ACC112 (cell line): ENCODE results near the gene STRBP.
"Not testable (repeated sequence)": the region's sequence is repeated elsewhere in the genome, so short reads cannot be mapped to it uniquely, and the experiment has no call there.

Experiments used
- H2AFZ ChIP-seq: fragments of 200-600 bp; sonication (generic); one replicate; pipeline ENCODE4 v1.6.0; 2017; ENCODE audit warnings: antibody characterized with exemption, low read length; ENCODE audit not compliant: unreplicated experiment
- H3K27ac ChIP-seq: fragments of 200-600 bp; sonication (generic); 2 replicates; pipeline ENCODE4 v1.5.1; 2014; ENCODE audit warnings: low read depth, mild to moderate bottlenecking, antibody characterized with exemption, low read length, moderate library complexity
- H3K27me3 ChIP-seq: fragments of 200-600 bp; sonication (generic); 2 replicates; pipeline ENCODE4 v1.6.1; 2014; ENCODE audit warnings: mild to moderate bottlenecking, antibody characterized with exemption, low read length, moderate library complexity, mixed read lengths; ENCODE audit not compliant: insufficient read depth
- H3K36me3 ChIP-seq: fragments of 200-600 bp; sonication (generic); 2 replicates; pipeline ENCODE4 v1.6.1; 2016; ENCODE audit warnings: mild to moderate bottlenecking, antibody characterized with exemption, low read length, moderate library complexity, mixed read lengths; ENCODE audit not compliant: insufficient read depth
- H3K4me1 ChIP-seq: fragments of 200-600 bp; sonication (generic); one replicate; pipeline ENCODE4 v1.6.1; 2016; ENCODE audit warnings: low read length, mixed read lengths; ENCODE audit not compliant: insufficient read depth, unreplicated experiment, control insufficient read depth
- H3K4me3 ChIP-seq: fragments of 200-600 bp; sonication (generic); 2 replicates; pipeline ENCODE4 v1.5.1; 2014; ENCODE audit warnings: mild to moderate bottlenecking, low read depth, low read length
- H3K79me2 ChIP-seq: fragments of 200-600 bp; sonication (generic); one replicate; pipeline ENCODE4 v1.6.0; 2016; ENCODE audit warnings: low read length; ENCODE audit not compliant: control insufficient read depth, unreplicated experiment, insufficient read depth

Gene STRBP

GRCh38 chr9:123302348-123303214 lies 34.2 kb upstream of the STRBP start:
- Histone ChIP-seq H3K27me3 (peaks cover 13% of the 10 kb centered on the region), H3K36me3 (no peaks in the 10 kb centered on the region), H3K4me3 (no peak overlapping the region), H3K4me1 (no peaks in the 10 kb centered on the region), H3K27ac (no peak overlapping the region), H3K79me2 (no peaks in the 10 kb centered on the region), H2AFZ (no peak overlapping the region)

GRCh38 chr9:123301936-123302335 lies 33.5 kb upstream of the STRBP start:
- not testable (repeated sequence) for H3K27ac ChIP-seq, H3K4me3 ChIP-seq, H2AFZ ChIP-seq, H3K4me1 ChIP-seq, H3K36me3 ChIP-seq, H3K79me2 ChIP-seq
- peaks cover 13% of the 10 kb centered on the region for H3K27me3 ChIP-seq

DNA sequence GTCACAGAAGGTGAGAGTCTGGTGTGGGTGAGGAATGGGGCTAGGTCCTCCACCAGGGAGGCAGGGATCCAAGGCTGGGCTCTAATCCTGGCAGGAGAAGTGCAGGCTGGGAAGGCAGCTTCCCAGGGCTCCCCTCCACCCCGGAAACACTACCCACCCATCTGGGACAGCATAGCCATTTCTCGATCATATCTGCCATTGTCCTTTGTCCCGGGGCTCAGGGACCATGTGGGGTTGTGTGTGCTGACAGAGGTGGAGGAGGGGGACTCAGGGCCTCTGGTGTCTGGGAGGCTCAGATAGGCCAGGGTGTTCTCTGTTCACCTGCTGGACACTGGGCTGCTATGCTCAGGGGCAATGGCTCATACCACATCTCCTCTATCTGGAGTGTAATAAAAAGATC lies 32.2 kb upstream of the STRBP start:
- H3K79me2 ChIP-seq: no peaks in the 10 kb centered on the region
- H3K27ac ChIP-seq: no peak overlapping the region
- H3K4me1 ChIP-seq: no peaks in the 10 kb centered on the region
- H3K4me3 ChIP-seq: no peak overlapping the region
- H3K27me3 ChIP-seq: peaks cover 13% of the 10 kb centered on the region
- H3K36me3 ChIP-seq: no peaks in the 10 kb centered on the region
- no peak overlapping the region for H2AFZ ChIP-seq

DNA sequence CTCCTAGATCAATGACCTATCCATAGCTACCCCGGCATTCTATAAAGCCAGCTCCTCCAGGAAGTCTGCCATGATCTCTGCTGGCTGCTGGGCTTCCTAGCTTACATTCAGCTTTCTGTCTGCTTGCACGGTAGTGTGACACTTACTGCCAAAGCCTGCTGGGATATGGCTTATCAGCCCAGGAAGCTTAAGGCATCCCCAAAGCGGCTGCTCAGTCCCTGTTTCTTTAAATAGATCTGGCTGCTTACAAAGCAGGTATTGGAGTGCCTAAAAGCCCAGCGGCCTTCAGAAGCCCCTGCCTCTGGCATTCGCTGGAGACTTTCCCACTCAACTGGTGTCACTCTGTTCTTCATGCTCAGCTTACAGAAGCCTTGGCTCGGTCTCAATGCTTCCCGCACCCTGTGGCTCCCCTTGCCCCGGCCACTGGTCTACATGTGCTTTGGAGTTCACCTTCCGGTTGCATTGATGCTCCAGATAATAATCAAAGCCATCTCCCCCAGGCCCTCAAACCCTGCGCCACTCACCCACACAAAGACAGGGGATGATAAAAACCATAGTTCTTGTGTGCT lies 31.3 kb upstream of the STRBP start:
- H2AFZ ChIP-seq: no peak overlapping the region

DNA sequence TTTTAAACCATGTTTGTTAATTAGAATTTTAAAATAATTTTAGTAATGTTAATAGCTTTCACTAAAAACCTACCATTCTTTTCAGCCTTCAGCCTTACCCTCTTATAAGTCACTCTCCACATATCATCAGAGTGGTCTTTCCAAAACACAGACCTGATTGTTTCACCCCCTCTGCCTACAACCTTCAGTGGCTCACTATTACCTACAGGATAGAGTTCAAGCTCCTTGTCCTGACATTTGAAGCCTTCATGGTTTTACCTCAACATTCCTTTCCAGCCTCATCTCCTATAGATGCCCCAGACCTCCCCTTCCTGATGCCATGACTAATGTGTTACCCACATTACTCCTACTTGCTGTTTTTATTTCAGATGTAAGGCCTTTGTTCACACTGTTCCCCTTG lies 27.8 kb upstream of the STRBP start:
- H3K27ac ChIP-seq: no peak overlapping the region

More for the DNA sequence above, 31.3 kb upstream of the STRBP start:
- no peaks in the 10 kb centered on the region for H3K4me1 ChIP-seq
- H3K4me3 ChIP-seq: no peak overlapping the region
- H3K27ac ChIP-seq: no peak overlapping the region
- no peaks in the 10 kb centered on the region for H3K36me3 ChIP-seq
- peaks cover 13% of the 10 kb centered on the region for H3K27me3 ChIP-seq
- H3K79me2 ChIP-seq: no peaks in the 10 kb centered on the region

GRCh38 chr9:123291736-123292135 lies 23.4 kb upstream of the STRBP start:
- Histone ChIP-seq H3K27ac (no peak overlapping the region), H3K4me3 (no peak overlapping the region), H3K27me3 (peaks cover 30% of the 10 kb centered on the region), H2AFZ (no peak overlapping the region), H3K36me3 (no peaks in the 10 kb centered on the region), H3K79me2 (no peaks in the 10 kb centered on the region), H3K4me1 (no peaks in the 10 kb centered on the region)

More for the DNA sequence above, 27.8 kb upstream of the STRBP start:
- Histone ChIP-seq H3K4me1 (no peaks in the 10 kb centered on the region), H3K27me3 (peaks cover 25% of the 10 kb centered on the region), H2AFZ (no peak overlapping the region), H3K36me3 (no peaks in the 10 kb centered on the region), H3K79me2 (no peaks in the 10 kb centered on the region), H3K4me3 (no peak overlapping the region)

DNA sequence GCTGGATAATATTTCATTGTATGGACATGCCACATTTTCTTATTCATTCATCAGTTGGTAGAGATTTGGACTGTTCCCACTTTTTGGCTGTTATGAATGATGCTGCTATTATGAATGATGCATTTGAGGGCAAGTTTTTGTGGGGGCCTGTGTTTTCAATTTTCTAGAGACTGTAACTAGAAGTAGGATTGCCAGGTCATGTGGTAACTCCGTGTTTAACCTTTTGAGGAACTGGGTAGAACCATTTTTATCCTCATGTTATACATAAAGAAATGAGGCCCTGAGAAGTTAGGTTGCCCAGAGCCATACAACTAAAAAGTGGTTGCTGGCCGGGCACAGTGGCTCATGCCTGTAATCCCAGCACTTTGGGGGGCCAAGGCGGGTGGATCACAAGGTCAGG lies 22.4 kb upstream of the STRBP start:
- Histone ChIP-seq H3K27me3 (peaks cover 38% of the 10 kb centered on the region), H2AFZ (no peak overlapping the region), H3K79me2 (no peaks in the 10 kb centered on the region), H3K4me1 (no peaks in the 10 kb centered on the region), H3K4me3 (no peak overlapping the region), H3K27ac (no peak overlapping the region), H3K36me3 (no peaks in the 10 kb centered on the region)

DNA sequence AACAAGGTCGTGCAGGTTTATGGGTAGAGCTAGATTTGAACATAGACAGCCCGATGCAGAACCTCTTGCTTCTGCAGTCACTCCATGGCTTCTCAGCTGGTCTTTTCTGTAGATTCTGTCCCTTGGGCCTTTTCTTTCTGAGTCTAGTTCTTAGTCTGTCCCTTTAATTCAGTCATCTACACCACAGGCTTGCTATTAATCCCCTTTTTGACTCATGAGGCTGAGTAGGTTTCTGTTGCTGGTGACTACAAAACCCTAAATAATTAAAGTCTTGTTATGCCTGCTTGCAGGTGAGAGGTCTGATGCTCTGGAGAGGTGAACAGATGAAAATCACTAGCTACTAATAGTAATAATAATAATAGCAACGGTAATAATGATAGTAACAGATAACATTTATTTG lies 19.3 kb upstream of the STRBP start:
- Histone ChIP-seq H3K27ac (no peak overlapping the region), H3K79me2 (no peaks in the 10 kb centered on the region), H2AFZ (no peak overlapping the region), H3K36me3 (no peaks in the 10 kb centered on the region), H3K4me3 (no peak overlapping the region), H3K27me3 (peaks cover 47% of the 10 kb centered on the region), H3K4me1 (no peaks in the 10 kb centered on the region)

DNA sequence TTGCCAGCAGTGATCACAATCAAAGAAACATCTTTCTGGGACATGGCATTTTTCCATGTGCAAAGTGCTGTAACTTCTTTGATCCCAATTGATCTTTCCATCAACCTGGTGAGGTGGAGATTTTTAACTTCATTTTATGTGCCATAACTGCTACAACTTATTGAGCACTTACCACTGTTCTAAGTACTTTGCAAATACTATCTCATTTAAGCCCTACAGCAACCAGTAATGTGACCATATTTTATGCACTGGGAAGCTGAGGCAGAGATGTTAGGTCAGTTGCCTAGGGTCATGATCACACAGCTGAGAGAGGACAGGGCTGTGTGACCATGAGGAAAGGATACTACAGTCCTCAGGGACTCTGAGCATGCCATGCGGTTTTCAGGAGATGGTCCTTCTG lies 17.9 kb upstream of the STRBP start:
- Histone ChIP-seq H2AFZ (no peak overlapping the region), H3K36me3 (no peaks in the 10 kb centered on the region), H3K27ac (no peak overlapping the region), H3K4me3 (no peak overlapping the region), H3K27me3 (peaks cover 48% of the 10 kb centered on the region), H3K79me2 (no peaks in the 10 kb centered on the region), H3K4me1 (no peaks in the 10 kb centered on the region)

- no peaks in the 10 kb centered on the region for H3K36me3 ChIP-seq
- no peak overlapping the region for H3K27ac ChIP-seq
- H2AFZ ChIP-seq: no peak overlapping the region
- H3K79me2 ChIP-seq: no peaks in the 10 kb centered on the region
- no peaks in the 10 kb centered on the region for H3K4me1 ChIP-seq
- peaks cover 54% of the 10 kb centered on the region for H3K27me3 ChIP-seq
- no peak overlapping the region for H3K4me3 ChIP-seq
Measured at GRCh38 chr9:123284656-123285055, 16.3 kb upstream of the STRBP start.

- no peaks in the 10 kb centered on the region for H3K79me2 ChIP-seq
- no peaks in the 10 kb centered on the region for H3K36me3 ChIP-seq
- no peak overlapping the region for H3K4me3 ChIP-seq
- no peak overlapping the region for H3K27ac ChIP-seq
- no peaks in the 10 kb centered on the region for H3K4me1 ChIP-seq
- no peak overlapping the region for H2AFZ ChIP-seq
- peaks cover 66% of the 10 kb centered on the region for H3K27me3 ChIP-seq
Measured at GRCh38 chr9:123283455-123283854, 15.1 kb upstream of the STRBP start.
